Coronary artery (tissue), 2 donors: Measurements from ENCODE around the gene MRNIP.

Source experiments
- DNase-seq: peaks from one replicate; pipeline ENCODE4 v3.0.0-alpha.2; 2017; ENCODE audit warnings: low spot score
- H3K27ac ChIP-seq, 2 donors: fragments of 200-600 bp; sonication (generic); one replicate each; pipeline ENCODE4 v1.5.1; 2016 to 2019
- H3K4me3 ChIP-seq: fragments of 200-600 bp; sonication (generic); 2 replicates; pipeline ENCODE4 v1.5.1; 2016; ENCODE audit warnings: mild to moderate bottlenecking, moderate library complexity
- CTCF ChIP-seq: fragments of 200-600 bp; sonication (generic); IDR thresholded peaks from one replicate; pipeline ENCODE4 v1.5.1; 2019; ENCODE audit warnings: antibody characterized with exemption

The MRNIP gene

GRCh38 chr5:179858586-179859427 lies at the start of gene MRNIP:
Gene MRNIP (minus strand): TSS chr5:179858817. CDS start chr5:179858796, 21 bp downstream.
- no peak for TF ChIP-seq CTCF
- H3K4me3 ChIP-seq, result peak within 1 kb of the TSS; percentile 92
- DNase-seq, result peak; percentile 97
- peak within 1 kb of the TSS; percentile 84 to 96 for H3K27ac ChIP-seq

- peak; percentile 27 for TF ChIP-seq CTCF
- peak; percentile 80 for DNase-seq
- Histone ChIP-seq H3K27ac (peak within 1 kb of the TSS; percentile 58 to 92), H3K4me3 (peak within 1 kb of the TSS; percentile 87)
Measured at GRCh38 chr5:179907556-179908324, 49.1 kb upstream of the MRNIP start, which contains the start of gene TBC1D9B. Gene TBC1D9B (minus strand): TSS chr5:179907897. CDS start chr5:179907821, 76 bp downstream.

GRCh38 chr5:179906795-179907555 lies 48.4 kb upstream of the MRNIP start:
- peak overlapping the region; percentile 58 to 92 for H3K27ac ChIP-seq
- TF ChIP-seq CTCF, result no peak
- H3K4me3 ChIP-seq, result peak overlapping the region; percentile 87
- no peak for DNase-seq

GRCh38 chr5:179906294-179906794 lies 47.7 kb upstream of the MRNIP start:
- no peak for TF ChIP-seq CTCF
- Histone ChIP-seq H3K27ac (peak overlapping the region in 1 of 2 donors; percentile 92), H3K4me3 (peak overlapping the region; percentile 87)
- no peak for DNase-seq

- no peak for DNase-seq
- Histone ChIP-seq H3K27ac (no peak overlapping the region), H3K4me3 (no peak overlapping the region)
- TF ChIP-seq CTCF, result no peak
Measured at GRCh38 chr5:179905161-179905560, 46.5 kb upstream of the MRNIP start.

- TF ChIP-seq CTCF, result no peak
- H3K4me3 ChIP-seq, result no peak overlapping the region
- H3K27ac ChIP-seq, result no peak overlapping the region
- DNase-seq, result no peak
Measured at GRCh38 chr5:179904463-179905160, 46.0 kb upstream of the MRNIP start.
